ENCODE results near the gene TMA7. TPM values are rescaled to one million over a fixed set of nuclear protein-coding genes. Genes with fewer than 3 reads are reported as not detected.
"Not testable (repeated sequence)": the region's sequence is repeated elsewhere in the genome, so short reads cannot be mapped to it uniquely, and the experiment has no call there.

The TMA7 gene
- polyA plus RNA-seq, 2 of the 4 experiments (the other 2 are of a cell fraction), result 303 to 417 TPM

DNA sequence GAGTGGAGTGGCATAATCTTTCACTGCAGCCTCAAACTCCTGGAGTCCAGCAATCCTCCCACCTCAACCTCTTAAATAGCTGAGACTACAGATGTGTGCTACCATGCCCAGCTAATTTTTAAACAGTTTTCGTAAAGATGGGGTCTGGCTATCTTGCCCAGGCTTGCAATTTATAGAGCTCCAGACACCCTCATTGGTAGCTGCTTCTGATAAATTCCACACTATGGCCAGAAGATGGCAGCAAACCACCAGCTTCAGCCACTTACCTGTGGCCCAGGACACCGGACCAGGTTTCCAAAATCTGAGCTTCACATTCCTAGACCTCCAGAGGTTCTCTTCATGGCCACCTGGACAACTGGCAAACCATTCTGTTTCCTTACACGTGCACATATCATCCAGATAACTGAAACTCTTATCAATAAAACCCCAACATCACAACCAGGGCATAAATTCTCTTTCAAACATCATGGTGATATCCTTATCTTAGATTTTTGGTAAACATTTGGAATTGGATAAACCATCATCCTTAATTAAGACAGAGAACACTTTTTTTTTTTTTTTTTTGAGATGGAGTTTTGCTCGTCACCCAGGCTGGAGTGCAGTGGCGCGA, 39.1 kb upstream of the TMA7 start:
- ChIA-PET CTCF (interaction anchor here (0.6 to 31.5 kb wide), 43 partner anchors 10 to 207 kb away, joined by 3 to 488 read pairs (median 3); partner anchors contain the start of genes ATRIP, CAMP, CCDC51 and PLXNB1), POLR2A (interaction anchor here (0.8 to 1.8 kb wide), 4 partner anchors 28 to 611 kb away, joined by 3 to 8 read pairs (median 5); partner anchors contain the start of genes CCDC51 and TMA7)
- DNase-seq (ENCODE audit: low read depth in 1 of 2, low spot score in 1 of 2) (peak; percentile 67 to 70), ATAC-seq (peak; percentile 67 to 84; a peak in 5 of 6 replicates), FAIRE-seq (no peak)
- H3K27ac ChIP-seq, result no peak overlapping the region
- H3K4me3 ChIP-seq, result no peak overlapping the region
- no peak overlapping the region for H3K4me2 ChIP-seq
- no peaks in the 10 kb centered on the region for H3K9me3 ChIP-seq
- WGBS (ENCODE audit: missing lambda C conversion rate), result 50% methylated on average over 6 of the region's 6 CpGs
- TF ChIP-seq, protein P1, sequence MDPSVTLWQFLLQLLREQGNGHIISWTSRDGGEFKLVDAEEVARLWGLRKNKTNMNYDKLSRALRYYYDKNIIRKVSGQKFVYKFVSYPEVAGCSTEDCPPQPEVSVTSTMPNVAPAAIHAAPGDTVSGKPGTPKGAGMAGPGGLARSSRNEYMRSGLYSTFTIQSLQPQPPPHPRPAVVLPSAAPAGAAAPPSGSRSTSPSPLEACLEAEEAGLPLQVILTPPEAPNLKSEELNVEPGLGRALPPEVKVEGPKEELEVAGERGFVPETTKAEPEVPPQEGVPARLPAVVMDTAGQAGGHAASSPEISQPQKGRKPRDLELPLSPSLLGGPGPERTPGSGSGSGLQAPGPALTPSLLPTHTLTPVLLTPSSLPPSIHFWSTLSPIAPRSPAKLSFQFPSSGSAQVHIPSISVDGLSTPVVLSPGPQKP (IDR thresholded peaks at IDR 0.05; ENCODE audit: low read depth, low read length), result no peak
- no peak for TF ChIP-seq MYC (IDR thresholded peaks at IDR 0.05; ENCODE audit: borderline replicate concordance, low read length)
- TF ChIP-seq JUN (IDR thresholded peaks at IDR 0.05), result no peak
- TF ChIP-seq BHLHE40 (IDR thresholded peaks at IDR 0.05; ENCODE audit: low read depth, low read length), result no peak
- TF ChIP-seq GATA3 (IDR thresholded peaks at IDR 0.05; ENCODE audit: borderline replicate concordance), result no peak
- peak; percentile 59; the same call in 2 of the 3 replicates for TF ChIP-seq SMC3 (IDR thresholded peaks at IDR 0.05)
- TF ChIP-seq EHF (CRISPR knock-in tag; IDR thresholded peaks at IDR 0.05), result no peak
- TF ChIP-seq NPAS2 (CRISPR knock-in tag; IDR thresholded peaks at IDR 0.05; ENCODE audit: borderline replicate concordance), result no peak
- peak; percentile 80 to 83 for TF ChIP-seq RAD21 (conservative IDR thresholded peaks at IDR 0.05 in 1 of 2, IDR thresholded peaks at IDR 0.05 in 1 of 2)
- TF ChIP-seq ZNF302 (CRISPR knock-in tag; IDR thresholded peaks at IDR 0.05), result no peak
- TF ChIP-seq, protein P2, sequence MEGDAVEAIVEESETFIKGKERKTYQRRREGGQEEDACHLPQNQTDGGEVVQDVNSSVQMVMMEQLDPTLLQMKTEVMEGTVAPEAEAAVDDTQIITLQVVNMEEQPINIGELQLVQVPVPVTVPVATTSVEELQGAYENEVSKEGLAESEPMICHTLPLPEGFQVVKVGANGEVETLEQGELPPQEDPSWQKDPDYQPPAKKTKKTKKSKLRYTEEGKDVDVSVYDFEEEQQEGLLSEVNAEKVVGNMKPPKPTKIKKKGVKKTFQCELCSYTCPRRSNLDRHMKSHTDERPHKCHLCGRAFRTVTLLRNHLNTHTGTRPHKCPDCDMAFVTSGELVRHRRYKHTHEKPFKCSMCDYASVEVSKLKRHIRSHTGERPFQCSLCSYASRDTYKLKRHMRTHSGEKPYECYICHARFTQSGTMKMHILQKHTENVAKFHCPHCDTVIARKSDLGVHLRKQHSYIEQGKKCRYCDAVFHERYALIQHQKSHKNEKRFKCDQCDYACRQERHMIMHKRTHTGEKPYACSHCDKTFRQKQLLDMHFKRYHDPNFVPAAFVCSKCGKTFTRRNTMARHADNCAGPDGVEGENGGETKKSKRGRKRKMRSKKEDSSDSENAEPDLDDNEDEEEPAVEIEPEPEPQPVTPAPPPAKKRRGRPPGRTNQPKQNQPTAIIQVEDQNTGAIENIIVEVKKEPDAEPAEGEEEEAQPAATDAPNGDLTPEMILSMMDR (IDR thresholded peaks at IDR 0.05), result peak; percentile 73
- peaks cover 10% of the 10 kb centered on the region for H3K4me1 ChIP-seq

DNA sequence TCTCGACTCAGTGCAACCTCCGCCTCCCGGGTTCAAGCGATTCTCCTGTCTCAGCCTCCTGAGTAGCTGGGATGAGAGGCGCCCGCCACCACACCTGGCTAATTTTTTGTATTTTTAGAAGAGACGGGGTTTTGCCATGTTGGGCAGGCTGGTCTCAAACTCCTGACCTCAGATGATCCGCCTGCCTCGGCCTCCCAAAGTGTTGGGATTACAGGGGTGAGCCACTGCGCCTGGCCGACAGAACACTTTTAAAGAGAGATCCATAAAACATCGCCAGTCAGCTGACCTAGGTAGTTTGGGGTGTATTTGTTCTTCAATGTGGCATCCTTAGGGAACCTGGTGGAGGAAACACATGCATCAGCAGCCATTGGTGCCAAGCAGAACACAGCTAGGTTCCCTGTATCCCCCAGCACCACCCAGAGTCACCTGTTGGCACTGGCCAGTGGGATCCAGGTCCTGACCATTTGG, 38.6 kb upstream of the TMA7 start:
- ATAC-seq; H3K4me2 ChIP-seq; DNase-seq (ENCODE audit: low read depth in 1 of 2, low spot score in 1 of 2); H3K4me3 ChIP-seq; FAIRE-seq; H3K27ac ChIP-seq; H3K9me3 ChIP-seq: not testable (repeated sequence)
- ChIA-PET POLR2A (interaction anchor here (1.0 to 1.8 kb wide), 2 partner anchors 35 to 38 kb away, joined by 5 read pairs; partner anchors contain the start of genes CCDC51 and TMA7), CTCF (interaction anchor here (0.6 to 31.5 kb wide), 32 partner anchors 10 to 207 kb away, joined by 3 to 488 read pairs (median 4); partner anchors contain the start of genes ATRIP, CAMP, CCDC51 and PLXNB1)
- peaks cover 10% of the 10 kb centered on the region for H3K4me1 ChIP-seq
- 91% methylated on average over 12 of the region's 12 CpGs for WGBS (ENCODE audit: missing lambda C conversion rate)

DNA sequence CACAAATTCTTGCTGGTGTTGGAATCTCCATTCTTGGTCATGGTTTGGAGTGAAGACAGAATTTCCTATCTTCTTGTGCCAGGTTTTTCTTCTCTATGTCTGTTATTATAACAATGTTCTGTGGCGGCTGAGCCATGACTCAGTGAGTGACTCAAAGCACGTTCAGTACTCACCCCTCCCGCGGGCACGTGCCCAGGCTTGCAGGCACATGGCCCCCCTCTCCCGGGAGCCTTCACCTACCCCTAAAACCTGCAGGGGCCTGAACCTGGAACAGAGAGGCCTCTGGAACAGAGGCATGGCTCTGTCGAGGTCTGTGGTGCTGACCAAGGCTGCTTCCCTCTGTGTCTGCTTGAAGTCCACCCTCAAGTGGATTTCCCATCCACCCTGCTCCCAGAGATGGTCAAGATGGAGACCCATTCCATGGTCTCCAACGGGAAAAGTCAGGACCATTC, 37.8 kb upstream of the TMA7 start:
- CTCF ChIA-PET, result interaction anchor here (1.9 to 31.5 kb wide), 6 partner anchors 9 to 147 kb away, joined by 13 to 488 read pairs (median 17); partner anchors contain the start of genes ATRIP, CCDC51, PLXNB1 and TMA7
- TF ChIP-seq, protein P3, sequence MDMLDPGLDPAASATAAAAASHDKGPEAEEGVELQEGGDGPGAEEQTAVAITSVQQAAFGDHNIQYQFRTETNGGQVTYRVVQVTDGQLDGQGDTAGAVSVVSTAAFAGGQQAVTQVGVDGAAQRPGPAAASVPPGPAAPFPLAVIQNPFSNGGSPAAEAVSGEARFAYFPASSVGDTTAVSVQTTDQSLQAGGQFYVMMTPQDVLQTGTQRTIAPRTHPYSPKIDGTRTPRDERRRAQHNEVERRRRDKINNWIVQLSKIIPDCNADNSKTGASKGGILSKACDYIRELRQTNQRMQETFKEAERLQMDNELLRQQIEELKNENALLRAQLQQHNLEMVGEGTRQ (IDR thresholded peaks at IDR 0.05), result peak; percentile 15; the same call in 1 of the 2 replicates
- TF ChIP-seq, protein P4, sequence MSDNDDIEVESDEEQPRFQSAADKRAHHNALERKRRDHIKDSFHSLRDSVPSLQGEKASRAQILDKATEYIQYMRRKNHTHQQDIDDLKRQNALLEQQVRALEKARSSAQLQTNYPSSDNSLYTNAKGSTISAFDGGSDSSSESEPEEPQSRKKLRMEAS (IDR thresholded peaks at IDR 0.05), result peak; percentile 48; the same call in 1 of the 2 replicates
- TF ChIP-seq TP53 (CRISPR knock-in tag; IDR thresholded peaks at IDR 0.05), result no peak
- TF ChIP-seq BHLHE40 (IDR thresholded peaks at IDR 0.05; ENCODE audit: low read depth, low read length), result peak; percentile 63; the same call in 1 of the 2 replicates
- no peak for TF ChIP-seq FOSB (CRISPR knock-in tag; IDR thresholded peaks at IDR 0.05)
- no peak for TF ChIP-seq CHD4 (IDR thresholded peaks at IDR 0.05; ENCODE audit: borderline replicate concordance)
- TF ChIP-seq, protein P5, sequence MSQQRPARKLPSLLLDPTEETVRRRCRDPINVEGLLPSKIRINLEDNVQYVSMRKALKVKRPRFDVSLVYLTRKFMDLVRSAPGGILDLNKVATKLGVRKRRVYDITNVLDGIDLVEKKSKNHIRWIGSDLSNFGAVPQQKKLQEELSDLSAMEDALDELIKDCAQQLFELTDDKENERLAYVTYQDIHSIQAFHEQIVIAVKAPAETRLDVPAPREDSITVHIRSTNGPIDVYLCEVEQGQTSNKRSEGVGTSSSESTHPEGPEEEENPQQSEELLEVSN (IDR thresholded peaks at IDR 0.05; ENCODE audit: borderline replicate concordance, low read depth), result no peak
- no peak for TF ChIP-seq ZC3H11A (IDR thresholded peaks at IDR 0.05)
- TF ChIP-seq NR3C1 (IDR thresholded peaks at IDR 0.05), result no peak
- no peak overlapping the region for H3K4me3 ChIP-seq
- H3K9me3 ChIP-seq, result no peaks in the 10 kb centered on the region
- no peak for FAIRE-seq
- H3K27ac ChIP-seq, result peak overlapping the region; percentile 7 to 20; a peak in 2 of 6 replicates
- no peak for ATAC-seq
- H3K4me1 ChIP-seq, result peaks cover 10% of the 10 kb centered on the region
- DNase-seq (ENCODE audit: low read depth in 1 of 2, low spot score in 1 of 2), result no peak
- peak overlapping the region; percentile 14; the same call in 1 of the 3 replicates for H3K4me2 ChIP-seq
- POLR2A ChIA-PET, result no interaction called here
- WGBS (ENCODE audit: missing lambda C conversion rate), result 18% methylated on average over 7 of the region's 8 CpGs
